ENCODE results near the gene MCTP1. TPM values are rescaled to one million over a fixed set of nuclear protein-coding genes. Genes with fewer than 3 reads are reported as not detected.

Gene MCTP1
- total and polyA plus RNA-seq, 2 experiments from 2014 or later = 1.3 to 5.7 TPM

DNA sequence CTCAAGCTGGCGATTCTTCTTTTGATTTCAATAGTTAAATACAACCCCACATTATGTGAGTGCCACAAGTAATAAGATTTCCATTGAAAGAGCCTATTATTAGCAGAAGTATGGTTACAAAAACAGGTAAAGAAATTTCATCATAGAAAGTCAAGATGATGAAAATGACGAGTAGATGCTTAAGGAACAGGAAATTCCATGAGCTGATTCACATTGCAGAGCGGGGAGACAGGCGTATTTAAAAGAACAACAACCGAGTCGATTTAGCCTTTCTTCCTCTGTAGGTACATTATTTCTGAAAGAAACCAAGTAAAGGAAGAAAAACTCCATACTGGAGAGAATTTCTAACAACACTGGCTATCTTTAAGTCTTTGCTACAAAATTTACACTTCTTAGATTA lies 356.0 kb downstream of the MCTP1 start:
- Histone ChIP-seq H2AFZ (no peak overlapping the region), H3K79me2 (no peaks in the 10 kb centered on the region), H3K4me1 (ENCODE audit: insufficient read depth) (no peaks in the 10 kb centered on the region), H3K9me2 (replicated peaks; ENCODE audit: insufficient read depth) (no peaks in the 10 kb centered on the region), H3K27ac (no peak overlapping the region), H3K36me3 (replicated peaks; ENCODE audit: insufficient read depth, low read depth) (no peaks in the 10 kb centered on the region), H4K20me1 (ENCODE audit: insufficient read depth, poor library complexity, severe bottlenecking) (no peaks in the 10 kb centered on the region), H3K9me3 (ENCODE audit: low read depth) (no peaks in the 10 kb centered on the region), H3K4me3 (no peak overlapping the region), H3K27me3 (no peaks in the 10 kb centered on the region), H3K4me2 (no peak overlapping the region)
- 87% methylated on average over 6 of the region's 6 CpGs for WGBS (ENCODE audit: low lambda C conversion rate, missing lambda C conversion rate)
- DNase-seq (ENCODE audit: low spot score) = no peak
- TF ChIP-seq, protein P1, sequence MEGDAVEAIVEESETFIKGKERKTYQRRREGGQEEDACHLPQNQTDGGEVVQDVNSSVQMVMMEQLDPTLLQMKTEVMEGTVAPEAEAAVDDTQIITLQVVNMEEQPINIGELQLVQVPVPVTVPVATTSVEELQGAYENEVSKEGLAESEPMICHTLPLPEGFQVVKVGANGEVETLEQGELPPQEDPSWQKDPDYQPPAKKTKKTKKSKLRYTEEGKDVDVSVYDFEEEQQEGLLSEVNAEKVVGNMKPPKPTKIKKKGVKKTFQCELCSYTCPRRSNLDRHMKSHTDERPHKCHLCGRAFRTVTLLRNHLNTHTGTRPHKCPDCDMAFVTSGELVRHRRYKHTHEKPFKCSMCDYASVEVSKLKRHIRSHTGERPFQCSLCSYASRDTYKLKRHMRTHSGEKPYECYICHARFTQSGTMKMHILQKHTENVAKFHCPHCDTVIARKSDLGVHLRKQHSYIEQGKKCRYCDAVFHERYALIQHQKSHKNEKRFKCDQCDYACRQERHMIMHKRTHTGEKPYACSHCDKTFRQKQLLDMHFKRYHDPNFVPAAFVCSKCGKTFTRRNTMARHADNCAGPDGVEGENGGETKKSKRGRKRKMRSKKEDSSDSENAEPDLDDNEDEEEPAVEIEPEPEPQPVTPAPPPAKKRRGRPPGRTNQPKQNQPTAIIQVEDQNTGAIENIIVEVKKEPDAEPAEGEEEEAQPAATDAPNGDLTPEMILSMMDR (IDR thresholded peaks at IDR 0.05; ENCODE audit: poor library complexity) = no peak
- TF ChIP-seq EZH2phosphoT487 (IDR thresholded peaks at IDR 0.05; ENCODE audit: low read depth, severe bottlenecking, unreplicated experiment) (no peak), EZH2 (IDR thresholded peaks at IDR 0.05; ENCODE audit: borderline replicate concordance) (no peak)

DNA sequence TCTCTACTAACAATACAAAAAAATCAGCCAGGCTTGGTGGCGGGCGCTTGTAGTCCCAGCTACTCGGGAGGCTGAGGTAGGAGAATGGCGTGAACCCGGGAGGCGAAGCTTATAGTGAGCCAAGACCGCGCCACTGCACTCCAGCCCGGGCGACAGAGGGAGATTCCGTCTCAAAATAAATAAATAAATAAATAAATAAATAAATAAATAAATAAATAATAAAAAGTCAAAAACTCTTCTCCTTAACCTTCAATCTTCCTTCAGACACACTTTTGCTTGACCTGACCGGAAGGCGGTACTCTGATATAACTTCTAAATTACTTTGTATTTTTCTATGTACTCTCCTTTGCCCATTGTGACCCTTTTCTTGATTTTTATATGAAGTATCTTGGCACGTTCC lies 364.3 kb downstream of the MCTP1 start:
- Histone ChIP-seq H3K4me2 (no peak overlapping the region), H3K27me3 (no peaks in the 10 kb centered on the region), H3K4me3 (no peak overlapping the region), H3K36me3 (replicated peaks; ENCODE audit: insufficient read depth, low read depth) (no peaks in the 10 kb centered on the region), H2AFZ (no peak overlapping the region), H3K9me3 (ENCODE audit: low read depth) (no peaks in the 10 kb centered on the region), H3K4me1 (ENCODE audit: insufficient read depth) (no peaks in the 10 kb centered on the region), H3K27ac (no peak overlapping the region), H3K9me2 (replicated peaks; ENCODE audit: insufficient read depth) (no peaks in the 10 kb centered on the region), H4K20me1 (ENCODE audit: insufficient read depth, poor library complexity, severe bottlenecking) (no peaks in the 10 kb centered on the region), H3K79me2 (no peaks in the 10 kb centered on the region)
- 92% methylated on average over 14 of the region's 14 CpGs for WGBS (ENCODE audit: low lambda C conversion rate, missing lambda C conversion rate)
- no peak for DNase-seq (ENCODE audit: low spot score)
- TF ChIP-seq, protein P1 (IDR thresholded peaks at IDR 0.05; ENCODE audit: poor library complexity) = no peak
- TF ChIP-seq EZH2phosphoT487 (IDR thresholded peaks at IDR 0.05; ENCODE audit: low read depth, severe bottlenecking, unreplicated experiment) (no peak), EZH2 (IDR thresholded peaks at IDR 0.05; ENCODE audit: borderline replicate concordance) (no peak)

DNA sequence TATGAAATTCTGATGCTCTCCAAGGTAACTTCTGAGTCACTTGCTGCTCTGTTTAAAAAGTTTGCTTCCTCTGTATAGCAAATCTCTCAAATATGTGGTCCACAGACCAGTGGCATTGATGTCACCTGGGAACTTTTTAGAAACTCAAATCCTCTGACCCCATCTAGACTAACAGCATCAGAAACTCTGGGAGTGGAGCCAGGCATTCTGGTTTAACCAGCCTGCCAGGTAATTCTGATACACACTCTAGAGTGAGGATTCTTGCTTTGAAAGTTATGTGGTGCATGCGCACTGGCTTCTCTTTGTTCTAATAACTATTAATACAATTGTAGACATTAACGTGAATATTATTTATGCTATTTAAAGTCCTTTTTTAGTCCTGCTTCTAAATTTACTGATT lies 368.3 kb downstream of the MCTP1 start:
- no peaks in the 10 kb centered on the region for H4K20me1 ChIP-seq (ENCODE audit: insufficient read depth, poor library complexity, severe bottlenecking)
- DNase-seq (ENCODE audit: low spot score) = no peak
- no peak overlapping the region for H3K4me2 ChIP-seq
- H3K27me3 ChIP-seq = no peaks in the 10 kb centered on the region
- no peaks in the 10 kb centered on the region for H3K4me1 ChIP-seq (ENCODE audit: insufficient read depth)
- no peaks in the 10 kb centered on the region for H3K9me3 ChIP-seq (ENCODE audit: low read depth)
- no peaks in the 10 kb centered on the region for H3K9me2 ChIP-seq (replicated peaks; ENCODE audit: insufficient read depth)
- no peak overlapping the region for H2AFZ ChIP-seq
- H3K79me2 ChIP-seq = no peaks in the 10 kb centered on the region
- H3K4me3 ChIP-seq = no peak overlapping the region
- TF ChIP-seq, protein P1 (IDR thresholded peaks at IDR 0.05; ENCODE audit: poor library complexity) = no peak
- no peak for TF ChIP-seq EZH2phosphoT487 (IDR thresholded peaks at IDR 0.05; ENCODE audit: low read depth, severe bottlenecking, unreplicated experiment)
- no peak for TF ChIP-seq EZH2 (IDR thresholded peaks at IDR 0.05; ENCODE audit: borderline replicate concordance)
- no peak overlapping the region for H3K27ac ChIP-seq
- 87% methylated on average over 2 of the region's 2 CpGs for WGBS (ENCODE audit: low lambda C conversion rate, missing lambda C conversion rate)
- H3K36me3 ChIP-seq (replicated peaks; ENCODE audit: insufficient read depth, low read depth) = no peaks in the 10 kb centered on the region

DNA sequence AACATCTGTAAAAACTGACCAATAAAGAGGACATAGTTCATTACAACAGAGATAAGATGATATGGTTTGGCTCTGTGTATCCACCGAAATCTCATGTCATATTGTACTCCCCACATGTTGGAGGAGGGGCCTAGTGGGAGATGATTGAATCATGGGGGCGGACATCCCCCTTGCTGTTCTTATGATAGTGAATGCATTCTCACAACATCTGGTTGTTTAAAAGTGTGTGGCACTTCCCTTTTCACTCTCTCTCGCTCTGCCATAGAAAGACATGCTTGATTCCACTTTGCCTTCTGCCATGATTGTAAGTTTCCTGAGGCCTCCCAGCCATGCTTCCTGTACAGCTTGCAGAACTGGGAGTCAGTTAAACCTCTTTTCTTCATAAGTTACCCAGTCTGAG lies 373.6 kb downstream of the MCTP1 start:
- Histone ChIP-seq H3K79me2 (no peaks in the 10 kb centered on the region), H3K9me2 (replicated peaks; ENCODE audit: insufficient read depth) (no peaks in the 10 kb centered on the region), H3K4me1 (ENCODE audit: insufficient read depth) (no peaks in the 10 kb centered on the region), H3K4me2 (no peak overlapping the region), H4K20me1 (ENCODE audit: insufficient read depth, poor library complexity, severe bottlenecking) (no peaks in the 10 kb centered on the region), H3K27me3 (no peaks in the 10 kb centered on the region), H3K27ac (no peak overlapping the region), H2AFZ (no peak overlapping the region), H3K36me3 (replicated peaks; ENCODE audit: insufficient read depth, low read depth) (no peaks in the 10 kb centered on the region), H3K4me3 (no peak overlapping the region), H3K9me3 (ENCODE audit: low read depth) (no peaks in the 10 kb centered on the region)
- DNase-seq (ENCODE audit: low spot score) = no peak
- WGBS (ENCODE audit: low lambda C conversion rate, missing lambda C conversion rate) = 80% methylated on average over 3 of the region's 3 CpGs
- TF ChIP-seq EZH2 (IDR thresholded peaks at IDR 0.05; ENCODE audit: borderline replicate concordance) (no peak), EZH2phosphoT487 (IDR thresholded peaks at IDR 0.05; ENCODE audit: low read depth, severe bottlenecking, unreplicated experiment) (no peak)
- TF ChIP-seq, protein P1 (IDR thresholded peaks at IDR 0.05; ENCODE audit: poor library complexity) = no peak

Data from hepatocyte (in vitro differentiated cells).